Measurements from ENCODE around the gene ANKS1A. TPM values are rescaled to one million over a fixed set of nuclear protein-coding genes. Genes with fewer than 3 reads are reported as not detected.

ANKS1A gene
- total and polyA plus RNA-seq, 2 experiments from 2014 or later = 3.2 to 4.4 TPM

DNA sequence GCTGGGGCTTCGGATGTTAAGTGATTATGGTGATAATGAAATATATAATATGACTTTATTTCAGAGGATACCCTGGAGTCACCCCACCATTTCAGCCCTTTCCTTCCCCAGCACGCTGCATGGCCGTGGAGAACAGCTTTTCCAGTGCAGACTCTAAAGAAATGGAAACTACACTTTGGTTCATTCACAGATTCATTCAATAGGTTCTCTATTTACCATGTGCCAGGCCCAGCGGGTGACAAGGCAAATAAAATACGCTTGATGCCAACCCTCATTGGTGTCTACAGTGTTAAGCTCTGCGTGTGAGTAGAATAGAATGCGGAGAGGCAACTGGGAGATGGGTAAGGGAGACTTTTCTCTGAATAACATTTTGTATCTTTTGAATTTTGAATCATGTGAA lies 162.3 kb downstream of the ANKS1A start:
- Histone ChIP-seq H3K9ac (no peak overlapping the region), H3K27me3 (replicated peaks; ENCODE audit: insufficient read depth) (no peaks in the 10 kb centered on the region), H4K20me1 (ENCODE audit: insufficient read depth) (no peaks in the 10 kb centered on the region), H3K9me3 (ENCODE audit: low read depth) (no peaks in the 10 kb centered on the region), H3F3A (ENCODE audit: insufficient read depth) (peaks cover 15% of the 10 kb centered on the region), H3K9me2 (ENCODE audit: insufficient read depth) (no peaks in the 10 kb centered on the region), H3K4me3 (no peak overlapping the region), H3K79me2 (ENCODE audit: insufficient read depth) (no peaks in the 10 kb centered on the region), H3K36me3 (ENCODE audit: low read depth) (no peaks in the 10 kb centered on the region), H3K27ac (no peak overlapping the region), H3K4me2 (ENCODE audit: unreplicated experiment) (no peak overlapping the region), H3K4me1 (ENCODE audit: insufficient read depth) (peaks cover 42% of the 10 kb centered on the region), H2AFZ (no peak overlapping the region)
- TF ChIP-seq EZH2phosphoT487 (IDR thresholded peaks at IDR 0.05; ENCODE audit: insufficient read depth, low read depth) (no peak), EZH2 (IDR thresholded peaks at IDR 0.05; ENCODE audit: insufficient read depth, poor library complexity, severe bottlenecking) (no peak)
- in situ Hi-C loops (cut with MboI) = no loop called here
- WGBS, 2 experiments (ENCODE audit: low coverage in 1 of 2, low lambda C conversion rate in 2 of 2, missing lambda C conversion rate in 2 of 2) = 96 to 99% methylated on average over 7 of the region's 7 CpGs
- no peak for DNase-seq

DNA sequence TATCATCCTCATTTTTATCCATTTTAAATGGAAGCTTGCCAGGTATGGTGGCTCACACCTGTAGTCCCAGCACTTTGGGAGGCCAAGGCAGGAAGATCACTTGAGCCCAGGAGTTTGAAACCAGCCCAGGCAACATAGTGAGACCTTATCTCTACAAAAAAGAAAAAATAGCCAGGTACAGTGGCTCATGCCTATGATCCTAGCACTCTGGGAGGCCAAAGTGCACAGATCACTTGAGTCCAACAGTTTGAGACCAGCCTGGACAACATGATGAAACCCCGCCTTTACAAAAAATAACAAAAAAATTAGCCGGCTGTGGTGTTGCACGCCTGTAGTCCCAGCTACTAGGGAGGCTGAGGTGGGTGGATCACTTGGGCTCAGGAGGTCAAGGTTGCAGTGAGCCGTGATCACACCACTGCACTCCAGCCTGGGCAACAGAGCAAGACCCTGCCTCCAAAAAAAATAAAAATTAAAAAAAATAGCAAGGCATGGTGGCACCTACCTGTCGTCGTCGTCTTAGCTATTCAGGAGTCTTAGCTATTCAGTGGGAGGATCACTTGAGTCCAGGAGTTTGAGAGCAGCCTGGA lies 163.0 kb downstream of the ANKS1A start:
- 58 to 69% methylated on average over 7 of the region's 7 CpGs for WGBS, 2 experiments (ENCODE audit: low coverage in 1 of 2, low lambda C conversion rate in 2 of 2, missing lambda C conversion rate in 2 of 2)
- no peak overlapping the region for H3K4me2 ChIP-seq (ENCODE audit: unreplicated experiment)
- no peak for DNase-seq
- no peaks in the 10 kb centered on the region for H3K9me3 ChIP-seq (ENCODE audit: low read depth)
- H3F3A ChIP-seq (ENCODE audit: insufficient read depth) = peaks cover 10% of the 10 kb centered on the region
- no peaks in the 10 kb centered on the region for H3K27me3 ChIP-seq (replicated peaks; ENCODE audit: insufficient read depth)
- H3K9me2 ChIP-seq (ENCODE audit: insufficient read depth) = no peaks in the 10 kb centered on the region
- no peak overlapping the region for H3K27ac ChIP-seq
- peaks cover 35% of the 10 kb centered on the region for H3K4me1 ChIP-seq (ENCODE audit: insufficient read depth)
- H3K79me2 ChIP-seq (ENCODE audit: insufficient read depth) = no peaks in the 10 kb centered on the region
- H2AFZ ChIP-seq = no peak overlapping the region
- H3K9ac ChIP-seq = no peak overlapping the region
- H3K36me3 ChIP-seq (ENCODE audit: low read depth) = no peaks in the 10 kb centered on the region
- H3K4me3 ChIP-seq = no peak overlapping the region
- H4K20me1 ChIP-seq (ENCODE audit: insufficient read depth) = no peaks in the 10 kb centered on the region
- in situ Hi-C loops (cut with MboI) = no loop called here
- TF ChIP-seq EZH2phosphoT487 (IDR thresholded peaks at IDR 0.05; ENCODE audit: insufficient read depth, low read depth) (no peak), EZH2 (IDR thresholded peaks at IDR 0.05; ENCODE audit: insufficient read depth, poor library complexity, severe bottlenecking) (no peak)

DNA sequence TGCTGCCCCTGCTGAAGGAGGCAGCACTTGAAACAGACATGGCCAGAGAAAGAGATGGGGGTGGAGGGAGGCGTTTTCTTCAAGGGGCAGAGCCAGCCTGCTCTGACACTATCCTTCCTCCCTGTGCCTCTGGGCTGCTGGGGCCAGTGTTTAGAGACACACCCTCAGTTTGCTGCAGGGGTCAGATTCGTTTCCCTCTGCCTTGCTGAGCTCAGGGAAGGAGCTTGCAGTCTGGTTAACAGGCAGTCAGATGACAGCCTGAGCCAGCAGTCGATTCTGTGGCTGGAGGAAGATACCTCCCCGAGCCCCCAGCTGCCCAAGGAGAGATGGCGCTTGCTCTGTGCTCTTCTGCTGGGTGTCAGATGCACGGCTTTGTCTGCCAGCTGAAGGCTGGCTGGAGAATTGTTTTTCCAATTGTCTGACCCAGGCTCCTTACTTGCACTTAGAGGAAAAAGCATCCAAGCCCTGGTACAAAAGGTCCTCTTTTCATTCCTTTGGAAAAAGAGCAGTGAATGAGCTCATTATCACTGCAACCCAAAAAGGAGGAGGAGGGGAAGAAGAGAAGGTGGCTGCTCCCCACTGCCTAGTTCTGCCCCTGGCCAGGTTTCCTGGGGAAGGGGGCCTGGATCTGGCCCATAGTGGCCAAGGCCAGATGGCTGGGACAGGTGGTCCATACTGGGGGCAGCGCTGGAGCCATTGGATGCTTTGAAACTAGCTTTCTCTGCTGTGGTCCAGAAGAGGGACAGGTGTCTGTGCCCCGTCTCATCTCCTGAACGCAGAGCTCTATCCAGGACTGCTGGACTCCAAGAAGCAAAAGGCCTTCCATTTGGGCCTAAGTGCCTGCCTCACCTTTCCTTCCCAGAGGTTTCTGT lies 163.9 kb downstream of the ANKS1A start:
- H4K20me1 ChIP-seq (ENCODE audit: insufficient read depth) = no peaks in the 10 kb centered on the region
- DNase-seq = peak; percentile 35
- H2AFZ ChIP-seq = no peak overlapping the region
- no peaks in the 10 kb centered on the region for H3K27me3 ChIP-seq (replicated peaks; ENCODE audit: insufficient read depth)
- no peaks in the 10 kb centered on the region for H3K36me3 ChIP-seq (ENCODE audit: low read depth)
- no peaks in the 10 kb centered on the region for H3K9me3 ChIP-seq (ENCODE audit: low read depth)
- in situ Hi-C loops (cut with MboI) = no loop called here
- WGBS, 2 experiments (ENCODE audit: low coverage in 1 of 2, low lambda C conversion rate in 2 of 2, missing lambda C conversion rate in 2 of 2) = 53 to 55% methylated on average over 9 of the region's 9 CpGs
- no peak overlapping the region for H3K4me3 ChIP-seq
- peaks cover 3% of the 10 kb centered on the region for H3F3A ChIP-seq (ENCODE audit: insufficient read depth)
- H3K4me1 ChIP-seq (ENCODE audit: insufficient read depth) = peaks cover 26% of the 10 kb centered on the region
- TF ChIP-seq EZH2 (IDR thresholded peaks at IDR 0.05; ENCODE audit: insufficient read depth, poor library complexity, severe bottlenecking) = no peak
- TF ChIP-seq EZH2phosphoT487 (IDR thresholded peaks at IDR 0.05; ENCODE audit: insufficient read depth, low read depth) = no peak
- no peaks in the 10 kb centered on the region for H3K79me2 ChIP-seq (ENCODE audit: insufficient read depth)
- H3K9me2 ChIP-seq (ENCODE audit: insufficient read depth) = no peaks in the 10 kb centered on the region
- no peak overlapping the region for H3K4me2 ChIP-seq (ENCODE audit: unreplicated experiment)
- no peak overlapping the region for H3K27ac ChIP-seq
- no peak overlapping the region for H3K9ac ChIP-seq

DNA sequence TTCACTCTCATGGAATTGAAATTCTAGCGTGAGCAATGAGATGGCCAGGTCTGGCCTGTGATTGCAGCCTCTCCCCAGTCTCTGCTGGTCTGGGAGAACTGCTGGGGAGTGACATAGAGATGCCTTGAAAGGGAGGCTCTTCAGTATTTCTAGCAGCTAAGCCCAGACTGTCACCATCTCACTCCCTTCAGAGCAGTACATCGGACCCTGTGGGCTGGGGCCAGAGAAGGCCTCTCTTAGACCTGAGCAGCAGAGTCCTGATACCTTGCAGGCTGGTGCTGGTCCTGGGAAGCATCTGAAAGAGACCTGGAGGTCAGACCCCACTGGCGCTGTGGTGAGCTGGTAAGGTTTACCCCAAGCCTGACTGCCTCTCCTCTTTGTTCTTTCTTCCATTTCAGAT lies 164.6 kb downstream of the ANKS1A start:
- Histone ChIP-seq H3K9me2 (ENCODE audit: insufficient read depth) (no peaks in the 10 kb centered on the region), H3K4me1 (ENCODE audit: insufficient read depth) (peaks cover 19% of the 10 kb centered on the region), H3K36me3 (ENCODE audit: low read depth) (no peaks in the 10 kb centered on the region), H3K27ac (no peak overlapping the region), H3K27me3 (replicated peaks; ENCODE audit: insufficient read depth) (no peaks in the 10 kb centered on the region), H3F3A (ENCODE audit: insufficient read depth) (no peaks in the 10 kb centered on the region), H3K79me2 (ENCODE audit: insufficient read depth) (no peaks in the 10 kb centered on the region), H4K20me1 (ENCODE audit: insufficient read depth) (no peaks in the 10 kb centered on the region), H3K4me2 (ENCODE audit: unreplicated experiment) (no peak overlapping the region), H3K4me3 (no peak overlapping the region), H3K9ac (no peak overlapping the region), H3K9me3 (ENCODE audit: low read depth) (no peaks in the 10 kb centered on the region), H2AFZ (no peak overlapping the region)
- TF ChIP-seq EZH2 (IDR thresholded peaks at IDR 0.05; ENCODE audit: insufficient read depth, poor library complexity, severe bottlenecking) (no peak), EZH2phosphoT487 (IDR thresholded peaks at IDR 0.05; ENCODE audit: insufficient read depth, low read depth) (no peak)
- DNase-seq = no peak
- in situ Hi-C loops (cut with MboI) = no loop called here
- WGBS, 2 experiments (ENCODE audit: low coverage in 1 of 2, low lambda C conversion rate in 2 of 2, missing lambda C conversion rate in 2 of 2) = 87 to 88% methylated on average over 3 of the region's 3 CpGs
